Panc1 (cell line): ENCODE measurements around the gene ADAD2. TPM values are rescaled to one million over a fixed set of nuclear protein-coding genes. Genes with fewer than 3 reads are reported as not detected.

Source experiments
- ATAC-seq: fragments of 200-7000 bp; cut with Tn5 transposase; 2 replicates; pipeline ENCODE4 v1.9.1; 2020; ENCODE audit warnings: mild to moderate bottlenecking, moderate library complexity
- BruUV-seq: library from RNA; stranded (reverse); fragments of 400-500 nt; replicated peaks from 2 replicates; lab custom pipeline; 2021; lab: Mats Ljungman, UMichigan
- CTCF ChIA-PET: fragments of 300-600 bp; sonication (Branson Sonifier 250); formaldehyde crosslinking; loops from one replicate; lab custom pipeline; 2022; ENCODE audit warnings: antibody characterized with exemption; lab: Charles Lee
- POLR2A ChIA-PET: fragments of 300-600 bp; sonication (Branson Sonifier 250); formaldehyde crosslinking; loops from one replicate; lab custom pipeline; 2022; ENCODE audit warnings: antibody characterized with exemption; lab: Charles Lee
- DNase-seq: peaks from one replicate; pipeline ENCODE4 v3.0.0-alpha.2; 2010; ENCODE audit warnings: low read depth, low spot score
- H3K27ac ChIP-seq: 2 replicates; pipeline ENCODE4 v1.5.1; 2011; ENCODE audit warnings: mild to moderate bottlenecking, low read length, inconsistent platforms
- H3K27me3 ChIP-seq: fragments of 200-500 bp; sonication (Bioruptor generic); 2 replicates; pipeline ENCODE4 v1.6.0; 2014; ENCODE audit warnings: low read length, inconsistent platforms; ENCODE audit not compliant: control insufficient read depth, insufficient read depth
- H3K36me3 ChIP-seq: fragments of 200-500 bp; sonication (Bioruptor generic); 2 replicates; pipeline ENCODE4 v1.5.1; 2014; ENCODE audit warnings: inconsistent platforms, mild to moderate bottlenecking, low read length, moderate library complexity; ENCODE audit not compliant: control insufficient read depth, insufficient read depth
- H3K4me1 ChIP-seq: 2 replicates; pipeline ENCODE4 v1.5.1; 2011; ENCODE audit warnings: inconsistent platforms, mild to moderate bottlenecking, low read length, moderate library complexity; ENCODE audit not compliant: control insufficient read depth, insufficient read depth
- H3K4me3 ChIP-seq, 2 experiments: 2 replicates each; pipeline ENCODE4 v1.5.1; 2011 to 2012; ENCODE audit warnings: low read depth in 2 of 2, low read length in 2 of 2, mild to moderate bottlenecking in 2 of 2, inconsistent platforms in 1 of 2, moderate library complexity in 1 of 2
- H3K9me3 ChIP-seq: fragments of 200-500 bp; sonication (Bioruptor generic); 2 replicates; pipeline ENCODE4 v1.5.1; 2014; ENCODE audit warnings: low read depth, mild to moderate bottlenecking, inconsistent platforms, low read length, moderate library complexity; ENCODE audit not compliant: control insufficient read depth, insufficient read depth
- POLR2AphosphoS5 ChIP-seq: IDR thresholded peaks from 2 replicates; pipeline ENCODE4 v1.6.1; 2012; ENCODE audit warnings: mild to moderate bottlenecking, low read depth, low read length, moderate library complexity
- SIN3A ChIP-seq: IDR thresholded peaks from 2 replicates; pipeline ENCODE4 v1.6.1; 2012; ENCODE audit warnings: low read depth, mild to moderate bottlenecking, low read length, moderate library complexity, borderline replicate concordance; ENCODE audit not compliant: insufficient read depth
- TCF7L2 ChIP-seq: IDR thresholded peaks from 2 replicates; pipeline ENCODE4 v1.6.1; 2011; ENCODE audit warnings: mild to moderate bottlenecking, low read depth, low read length, inconsistent platforms
- in situ Hi-C: cut with HindIII; loops from 2 replicates; pipeline ENCODE4 v1.10.0; 2016; ENCODE audit warnings: low sequenced_read_pairs, low pct_unique_long_range_greater_than_20kb
- intact Hi-C: fragments of 100-400 bp; cut with micrococcal nuclease; formaldehyde crosslinking; loops from one replicate; pipeline ENCODE4 v1.10.0; 2022; ENCODE audit not compliant: unreplicated experiment
- total RNA-seq: library from RNA; stranded (reverse); gene quantifications from one replicate; pipeline ENCODE4 v1.2.1, GENCODE V29; 2021; ENCODE audit not compliant: unreplicated experiment
- TF ChIP-seq, protein P1 (sequence below), 2 experiments: IDR thresholded peaks; 2 replicates each; pipeline ENCODE4 v1.6.1; 2011 to 2012; ENCODE audit warnings: low read depth in 2 of 2, control low read depth in 1 of 2, low read length in 1 of 2, mild to moderate bottlenecking in 1 of 2, moderate library complexity in 1 of 2; ENCODE audit not compliant: insufficient read depth in 1 of 2
- TF ChIP-seq, protein P2 (sequence below): fragments of 450-650 bp; IDR thresholded peaks from 2 replicates; pipeline ENCODE4 v1.5.1; 2017; ENCODE audit warnings: mild to moderate bottlenecking

The ADAD2 gene
- total RNA-seq, 1 experiment from 2014 or later, result not detected

DNA sequence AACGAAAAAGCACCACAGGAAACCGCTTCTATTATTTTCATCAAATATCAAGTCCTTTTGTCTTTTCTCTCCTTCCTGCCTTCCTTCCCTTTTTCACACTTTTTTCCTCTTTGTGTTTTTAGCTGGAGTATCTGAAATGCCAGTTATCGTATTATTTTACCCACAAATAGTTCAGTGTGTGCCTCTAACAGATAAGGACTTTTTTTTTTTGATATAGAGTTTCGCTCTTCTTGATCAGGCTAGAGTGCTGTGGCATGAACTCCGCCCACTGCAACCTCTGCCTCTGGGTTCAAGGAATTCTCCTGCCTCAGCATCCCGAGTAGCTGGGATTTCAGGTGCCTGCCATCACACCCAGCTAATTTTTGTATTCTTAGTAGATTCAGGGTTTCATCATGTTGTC lies 35.2 kb upstream of the ADAD2 start:
- ATAC-seq (no peak), DNase-seq (no peak)
- intact Hi-C loops, result no loop called here
- H3K27ac ChIP-seq, result no peak overlapping the region
- TF ChIP-seq, protein P1, sequence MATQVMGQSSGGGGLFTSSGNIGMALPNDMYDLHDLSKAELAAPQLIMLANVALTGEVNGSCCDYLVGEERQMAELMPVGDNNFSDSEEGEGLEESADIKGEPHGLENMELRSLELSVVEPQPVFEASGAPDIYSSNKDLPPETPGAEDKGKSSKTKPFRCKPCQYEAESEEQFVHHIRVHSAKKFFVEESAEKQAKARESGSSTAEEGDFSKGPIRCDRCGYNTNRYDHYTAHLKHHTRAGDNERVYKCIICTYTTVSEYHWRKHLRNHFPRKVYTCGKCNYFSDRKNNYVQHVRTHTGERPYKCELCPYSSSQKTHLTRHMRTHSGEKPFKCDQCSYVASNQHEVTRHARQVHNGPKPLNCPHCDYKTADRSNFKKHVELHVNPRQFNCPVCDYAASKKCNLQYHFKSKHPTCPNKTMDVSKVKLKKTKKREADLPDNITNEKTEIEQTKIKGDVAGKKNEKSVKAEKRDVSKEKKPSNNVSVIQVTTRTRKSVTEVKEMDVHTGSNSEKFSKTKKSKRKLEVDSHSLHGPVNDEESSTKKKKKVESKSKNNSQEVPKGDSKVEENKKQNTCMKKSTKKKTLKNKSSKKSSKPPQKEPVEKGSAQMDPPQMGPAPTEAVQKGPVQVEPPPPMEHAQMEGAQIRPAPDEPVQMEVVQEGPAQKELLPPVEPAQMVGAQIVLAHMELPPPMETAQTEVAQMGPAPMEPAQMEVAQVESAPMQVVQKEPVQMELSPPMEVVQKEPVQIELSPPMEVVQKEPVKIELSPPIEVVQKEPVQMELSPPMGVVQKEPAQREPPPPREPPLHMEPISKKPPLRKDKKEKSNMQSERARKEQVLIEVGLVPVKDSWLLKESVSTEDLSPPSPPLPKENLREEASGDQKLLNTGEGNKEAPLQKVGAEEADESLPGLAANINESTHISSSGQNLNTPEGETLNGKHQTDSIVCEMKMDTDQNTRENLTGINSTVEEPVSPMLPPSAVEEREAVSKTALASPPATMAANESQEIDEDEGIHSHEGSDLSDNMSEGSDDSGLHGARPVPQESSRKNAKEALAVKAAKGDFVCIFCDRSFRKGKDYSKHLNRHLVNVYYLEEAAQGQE (IDR thresholded peaks at IDR 0.05; ENCODE audit: insufficient read depth in 1 of 2, low read depth in 2 of 2, low read length in 1 of 2), result no peak
- TF ChIP-seq SIN3A (no peak), TCF7L2 (no peak), POLR2AphosphoS5 (no peak)
- TF ChIP-seq, protein P2, sequence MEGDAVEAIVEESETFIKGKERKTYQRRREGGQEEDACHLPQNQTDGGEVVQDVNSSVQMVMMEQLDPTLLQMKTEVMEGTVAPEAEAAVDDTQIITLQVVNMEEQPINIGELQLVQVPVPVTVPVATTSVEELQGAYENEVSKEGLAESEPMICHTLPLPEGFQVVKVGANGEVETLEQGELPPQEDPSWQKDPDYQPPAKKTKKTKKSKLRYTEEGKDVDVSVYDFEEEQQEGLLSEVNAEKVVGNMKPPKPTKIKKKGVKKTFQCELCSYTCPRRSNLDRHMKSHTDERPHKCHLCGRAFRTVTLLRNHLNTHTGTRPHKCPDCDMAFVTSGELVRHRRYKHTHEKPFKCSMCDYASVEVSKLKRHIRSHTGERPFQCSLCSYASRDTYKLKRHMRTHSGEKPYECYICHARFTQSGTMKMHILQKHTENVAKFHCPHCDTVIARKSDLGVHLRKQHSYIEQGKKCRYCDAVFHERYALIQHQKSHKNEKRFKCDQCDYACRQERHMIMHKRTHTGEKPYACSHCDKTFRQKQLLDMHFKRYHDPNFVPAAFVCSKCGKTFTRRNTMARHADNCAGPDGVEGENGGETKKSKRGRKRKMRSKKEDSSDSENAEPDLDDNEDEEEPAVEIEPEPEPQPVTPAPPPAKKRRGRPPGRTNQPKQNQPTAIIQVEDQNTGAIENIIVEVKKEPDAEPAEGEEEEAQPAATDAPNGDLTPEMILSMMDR, result no peak
- no peaks in the 10 kb centered on the region; the same call in 1 of the 2 replicates for H3K4me1 ChIP-seq
- H3K36me3 ChIP-seq, result no peaks in the 10 kb centered on the region
- no peaks in the 10 kb centered on the region for H3K27me3 ChIP-seq
- BruUV-seq, result no TSS peak
- no peak overlapping the region for H3K4me3 ChIP-seq
- in situ Hi-C loops, result no loop called here
- ChIA-PET CTCF (interaction anchor here (1.0 kb wide), 1 partner anchor 11 kb away, joined by 3 read pairs; no protein-coding TSS in a partner anchor), POLR2A (no interaction called here)
- H3K9me3 ChIP-seq, result no peaks in the 10 kb centered on the region

DNA sequence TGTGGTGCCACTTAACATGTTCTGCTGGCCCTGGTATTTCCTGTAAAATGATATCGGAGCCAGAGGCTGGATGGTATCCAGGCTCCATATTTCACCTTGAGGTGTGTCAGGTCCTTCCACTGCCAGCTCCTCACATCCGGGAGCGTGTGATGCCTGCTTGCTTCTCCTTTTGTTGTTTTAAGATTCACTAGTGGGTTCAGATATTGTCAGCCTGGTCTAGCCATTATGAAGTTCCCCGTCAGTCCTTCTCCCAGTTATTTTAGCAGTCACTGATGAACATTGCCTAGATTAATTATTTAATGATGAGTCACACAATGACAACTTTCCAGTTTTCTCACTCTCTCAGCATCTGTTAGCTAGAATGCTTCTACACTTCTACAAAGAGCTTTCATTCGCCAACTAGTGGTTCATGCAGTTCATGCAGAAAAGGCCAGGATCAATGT lies 34.6 kb upstream of the ADAD2 start:
- BruUV-seq, result no TSS peak
- ATAC-seq, result no peak
- in situ Hi-C loops (no loop called here), intact Hi-C loops (no loop called here)
- ChIA-PET POLR2A (no interaction called here), CTCF (interaction anchor here (0.7 to 1.0 kb wide), 4 partner anchors 10 to 271 kb away, joined by 3 to 7 read pairs (median 6); no protein-coding TSS in a partner anchor)
- Histone ChIP-seq H3K27ac (no peak overlapping the region), H3K4me1 (no peaks in the 10 kb centered on the region; the same call in 1 of the 2 replicates), H3K36me3 (no peaks in the 10 kb centered on the region), H3K4me3 (no peak overlapping the region), H3K27me3 (no peaks in the 10 kb centered on the region), H3K9me3 (no peaks in the 10 kb centered on the region)
- TF ChIP-seq TCF7L2, result no peak
- no peak for TF ChIP-seq SIN3A
- TF ChIP-seq, protein P2, result no peak
- no peak for TF ChIP-seq POLR2AphosphoS5
- TF ChIP-seq, protein P1 (IDR thresholded peaks at IDR 0.05; ENCODE audit: insufficient read depth in 1 of 2, low read depth in 2 of 2, low read length in 1 of 2), result no peak
- no peak for DNase-seq
